Left ventricle myocardium superior (tissue), 1 donor: Measurements from ENCODE around the gene DBET. TPM values are rescaled to one million over a fixed set of nuclear protein-coding genes. Genes with fewer than 3 reads are reported as not detected.
A peak's percentile ranks its signal among the peaks of the same experiment; 100 is the strongest.
"Not testable (repeated sequence)": the region's sequence is repeated elsewhere in the genome, so short reads cannot be mapped to it uniquely, and the experiment has no call there.

Experiments
- ATAC-seq: fragments of 200-7000 bp; cut with Tn5 transposase; one replicate; pipeline ENCODE4 v1.9.1; 2020; ENCODE audit warnings: mild to moderate bottlenecking, moderate library complexity
- DNase-seq: peaks from one replicate; pipeline ENCODE4 v3.0.0-alpha.2; 2020
- intact Hi-C: fragments of 100-400 bp; cut with micrococcal nuclease; formaldehyde crosslinking; loops from one replicate; pipeline ENCODE4 v1.11.0; 2022
- long read RNA-seq: library from polyadenylated mRNA; unstranded; transcript quantifications from one replicate; pipeline ENCODE4 v2.0.0, GENCODE V29; 2021
- total RNA-seq: library from RNA; stranded (reverse); fragmentation: NEBNext Ultra II Directional; extraction: Animal tissue kit (Norgen Biotek cat#: 25700); gene quantifications from one replicate; pipeline ENCODE4 v1.2.1, GENCODE V29; 2021
- donor health status: DM: no; HTN: yes; CAD: no; lungs with severe emphysema.

Gene DBET
- total RNA-seq, result not detected
- long read RNA-seq, result 0 reads

- DNase-seq, ATAC-seq, intact Hi-C loops: not testable (repeated sequence)
These were observed at the start of gene DBET for GRCh38 chr4:190064342-190064741. DBET (plus strand) TSS chr4:190064502.

DNA sequence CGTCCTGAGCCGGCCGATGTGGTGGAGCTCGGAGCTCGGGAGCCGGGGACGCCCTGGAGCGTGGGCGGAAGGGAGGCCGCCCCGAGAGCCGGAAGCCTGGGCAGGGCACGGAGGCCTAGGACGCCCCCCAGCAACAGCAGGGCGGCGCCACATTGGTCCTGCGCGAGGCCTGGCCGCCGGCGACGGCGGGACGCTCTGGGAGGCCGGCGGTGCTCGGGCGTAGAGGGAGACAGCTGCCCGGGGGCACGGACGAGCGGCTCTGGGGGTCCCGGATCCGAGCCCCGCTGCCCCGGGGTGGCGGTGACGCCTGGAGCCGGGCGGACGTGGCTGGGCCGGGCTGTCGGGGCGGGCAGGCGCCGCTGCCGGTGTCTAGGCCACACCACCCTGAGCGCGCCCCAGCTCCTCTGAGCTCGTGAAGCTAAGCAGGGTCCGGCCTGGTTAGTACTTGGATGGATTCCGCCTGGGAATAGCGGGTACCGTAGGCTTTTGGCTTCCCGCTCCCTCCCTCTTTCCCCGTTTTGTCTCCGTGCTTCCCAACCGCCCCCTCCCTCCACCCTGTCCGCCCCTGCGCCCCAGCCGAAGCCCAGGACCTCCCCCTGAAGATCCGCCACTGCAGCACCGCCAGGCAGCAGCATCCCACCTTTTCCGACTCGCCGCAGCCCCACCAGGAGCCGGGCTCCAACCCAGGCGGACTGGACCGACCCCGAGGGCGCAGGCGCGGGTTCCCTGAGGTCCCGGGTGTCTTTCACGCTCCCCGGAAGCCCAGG lies 49.3 kb upstream of the DBET start:
- no peak for ATAC-seq
- DNase-seq, result peak; percentile 30

GRCh38 chr4:190015538-190016368 lies 48.5 kb upstream of the DBET start:
- DNase-seq, result no peak
- intact Hi-C loops, result no loop called here
- ATAC-seq, result no peak

More for the DNA sequence above, 49.3 kb upstream of the DBET start:
- intact Hi-C loops, result no loop called here

- DNase-seq (no peak), ATAC-seq (no peak)
- intact Hi-C loops, result no loop called here
These were observed 47.7 kb upstream of the DBET start for GRCh38 chr4:190016369-190017289.

- intact Hi-C loops, result no loop called here
- no peak for DNase-seq
- ATAC-seq, result no peak
These were observed 46.7 kb upstream of the DBET start for GRCh38 chr4:190017357-190018200.

DNA sequence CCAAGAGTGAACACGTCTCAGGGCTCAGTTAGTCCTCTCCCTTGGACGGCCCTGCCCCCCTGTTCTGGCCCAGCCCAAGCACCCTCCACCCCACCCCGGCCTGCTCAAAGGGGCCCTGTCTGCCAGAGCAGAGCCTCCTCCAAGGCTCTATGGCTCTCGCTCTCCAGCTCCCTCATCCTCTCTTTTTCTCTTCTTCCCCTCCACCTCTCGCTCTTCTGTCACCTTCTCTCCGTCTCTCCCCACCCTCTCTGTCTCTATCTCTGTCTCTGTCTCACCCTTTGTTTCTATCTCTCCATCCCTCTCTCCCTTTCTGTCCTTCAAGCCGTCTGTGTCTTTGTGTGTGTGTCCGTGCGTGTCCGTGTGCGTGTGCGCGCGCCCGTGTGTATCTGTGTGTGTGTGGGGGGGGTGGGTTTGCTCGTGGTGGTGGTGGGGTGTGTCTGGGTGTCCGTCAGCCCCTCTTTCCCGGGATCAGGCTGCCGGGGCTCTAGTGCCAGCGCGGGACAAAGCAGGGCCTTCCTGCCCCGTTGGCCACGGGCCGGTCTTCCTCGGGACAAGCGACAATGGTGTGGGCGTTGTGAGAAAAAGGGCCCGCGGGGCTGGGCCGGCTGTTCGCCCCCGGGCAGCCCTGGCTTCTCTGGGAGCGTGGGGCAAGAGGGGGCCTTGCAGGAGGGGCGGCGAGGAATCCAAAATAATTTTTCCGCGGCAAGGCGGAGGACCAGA lies 45.9 kb upstream of the DBET start:
- intact Hi-C loops, result no loop called here
- ATAC-seq, result no peak
- DNase-seq, result no peak

DNA sequence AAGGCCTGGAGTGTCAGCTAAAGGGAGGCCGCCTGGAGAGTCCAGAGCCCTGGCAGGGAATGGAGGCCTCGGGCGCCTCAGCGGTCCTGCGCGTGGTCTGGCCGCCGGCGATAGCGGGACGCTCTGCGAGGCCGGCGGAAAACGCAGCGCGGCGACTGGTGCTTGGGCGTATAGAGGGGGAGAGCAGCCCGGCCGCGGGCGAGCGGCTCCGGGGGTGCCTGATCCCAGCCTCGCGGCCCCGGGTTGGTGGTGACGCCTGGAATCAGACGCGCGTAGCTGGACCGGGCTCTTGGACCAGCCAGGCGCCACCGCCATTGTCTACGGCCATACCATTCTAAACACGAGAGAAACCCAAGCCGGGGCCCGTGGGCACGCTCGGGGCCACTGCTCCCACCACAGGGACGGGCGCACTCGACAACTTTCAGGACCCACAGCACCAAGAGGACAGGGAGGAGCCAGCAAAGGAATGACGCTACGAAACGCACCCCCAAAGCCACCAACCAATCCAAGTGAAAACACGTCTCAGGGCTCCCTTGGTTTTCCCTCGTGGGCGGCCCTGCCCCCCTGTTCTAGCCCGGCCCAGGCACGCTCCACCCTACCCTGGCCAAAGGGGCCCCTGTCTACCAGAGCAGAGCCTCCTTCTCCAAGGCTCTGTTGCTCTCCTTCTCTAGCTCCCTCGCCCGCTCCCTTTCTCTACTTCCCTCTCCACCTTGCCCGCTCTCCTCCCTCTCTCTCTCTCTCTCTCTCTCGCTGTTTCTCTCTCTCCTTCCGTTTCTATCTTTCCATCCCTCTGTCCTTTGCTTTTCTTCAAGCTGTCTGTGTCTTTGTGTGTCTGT lies 45.1 kb upstream of the DBET start:
- intact Hi-C loops, result no loop called here
- DNase-seq (peak; percentile 28), ATAC-seq (no peak)

DNA sequence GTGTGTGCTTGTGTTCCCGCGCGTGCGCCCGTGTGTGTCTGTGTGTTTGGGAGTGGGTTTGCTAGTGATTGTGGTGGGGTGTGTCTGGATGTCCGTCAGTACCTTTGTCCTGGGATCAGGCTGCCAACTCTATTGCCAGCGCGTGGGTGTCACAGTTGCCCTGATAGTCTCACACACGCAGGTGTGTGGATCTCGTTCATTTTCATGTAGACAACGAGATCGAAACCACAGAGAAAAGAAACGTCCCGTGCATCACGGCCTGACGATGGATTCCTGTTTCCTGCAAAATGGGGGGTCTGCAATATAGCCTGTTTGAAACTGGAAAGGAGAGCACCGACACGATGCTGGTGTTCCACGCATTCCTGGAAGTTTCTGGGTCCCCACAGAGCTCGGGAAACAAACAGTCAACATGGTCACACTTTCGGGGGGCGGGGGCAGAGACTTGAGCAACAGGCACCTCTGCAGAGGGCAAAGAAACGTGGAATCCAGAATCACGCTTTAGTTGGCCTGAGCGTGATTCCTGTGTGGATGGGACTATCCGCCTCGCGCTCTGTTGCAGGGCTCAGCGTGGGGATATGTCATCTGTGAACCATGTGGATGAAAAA lies 44.3 kb upstream of the DBET start:
- DNase-seq, intact Hi-C loops, ATAC-seq: not testable (repeated sequence)

- intact Hi-C loops, result no loop called here
- ATAC-seq (no peak), DNase-seq (peak; percentile 54)
These were observed 43.2 kb upstream of the DBET start for GRCh38 chr4:190020790-190021717.

- DNase-seq, ATAC-seq, intact Hi-C loops: not testable (repeated sequence)
These were observed 42.3 kb upstream of the DBET start for GRCh38 chr4:190021973-190022372.

DNA sequence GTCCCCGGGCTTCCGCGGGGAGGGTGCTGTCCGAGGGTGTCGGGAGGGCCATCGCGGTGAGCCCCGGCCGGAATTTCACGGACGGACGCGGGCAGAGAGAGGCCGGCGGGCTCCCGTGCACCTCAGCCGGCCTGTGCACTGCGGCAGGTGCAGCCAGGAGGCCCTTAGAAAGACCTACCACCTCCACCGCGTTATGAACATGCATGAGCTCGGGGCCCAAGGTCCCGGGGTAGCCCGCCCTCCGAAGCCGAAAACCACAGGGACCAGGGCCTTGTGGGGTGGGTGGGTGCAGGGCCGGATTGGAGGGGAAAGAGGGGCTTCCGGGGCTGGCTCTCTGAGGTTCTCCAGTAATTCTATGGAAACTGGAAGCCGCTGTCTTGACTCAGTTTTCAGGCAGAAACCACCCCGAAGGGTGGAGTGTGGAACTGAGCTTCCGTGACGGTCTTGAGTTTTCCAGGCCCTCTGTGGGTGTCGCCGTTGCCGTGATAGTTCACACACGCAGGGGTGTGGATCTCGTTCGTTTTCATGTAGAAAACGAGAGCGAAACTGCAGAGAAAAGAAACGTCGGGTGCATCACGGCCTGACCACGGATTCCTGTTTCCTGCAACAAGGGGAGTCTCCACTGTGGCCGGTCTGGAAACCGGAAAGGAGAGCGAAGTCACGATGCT lies 41.6 kb upstream of the DBET start:
- DNase-seq, intact Hi-C loops: not testable (repeated sequence)
- ATAC-seq, result peak; percentile 38

DNA sequence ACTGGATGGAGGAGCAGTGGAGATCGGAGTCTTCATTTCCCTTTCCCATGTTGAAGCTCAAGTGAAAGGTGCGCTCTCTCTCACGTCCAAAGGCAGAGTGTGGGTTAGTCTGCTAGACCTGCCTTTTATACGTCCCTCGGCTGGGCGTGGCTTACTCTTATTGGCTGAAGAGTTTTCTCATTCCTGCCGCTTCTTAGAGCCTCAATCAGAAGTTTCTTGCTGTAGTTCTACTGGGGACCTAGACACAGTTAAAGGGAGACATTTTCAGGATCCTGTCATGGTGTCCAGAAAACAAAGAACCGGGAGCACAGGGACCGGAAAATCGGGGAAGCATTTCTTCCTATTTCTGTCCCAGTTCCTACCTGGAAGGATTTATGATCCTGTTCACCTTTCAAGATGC lies 37.1 kb upstream of the DBET start, which contains the start of gene FRG2:
TSS of gene FRG2 (minus strand) at position 101 of the 400 bp plus-strand sequence. CDS start at position 49, 52 bp downstream.
- DNase-seq, ATAC-seq, intact Hi-C loops: not testable (repeated sequence)

DNA sequence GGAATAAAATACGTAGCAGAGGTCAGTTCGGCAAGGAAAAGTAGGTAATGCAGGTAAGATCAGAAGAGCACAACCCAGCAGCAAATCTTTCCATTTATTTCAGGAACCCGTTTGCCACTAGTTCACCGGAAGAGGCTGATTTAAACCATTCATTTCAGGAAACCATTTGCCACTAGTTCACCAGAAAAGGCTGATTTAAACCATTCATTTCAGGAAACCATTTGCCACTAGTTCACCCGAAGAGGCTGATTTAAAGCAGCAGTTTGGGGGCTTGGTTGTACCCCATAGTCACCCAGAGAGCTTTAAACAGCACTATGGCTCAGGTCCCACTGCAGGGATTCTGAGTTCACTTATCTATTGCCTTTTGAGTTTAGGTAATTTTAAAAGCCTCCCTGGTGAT lies 33.0 kb upstream of the DBET start:
- ATAC-seq, DNase-seq, intact Hi-C loops: not testable (repeated sequence)

DNA sequence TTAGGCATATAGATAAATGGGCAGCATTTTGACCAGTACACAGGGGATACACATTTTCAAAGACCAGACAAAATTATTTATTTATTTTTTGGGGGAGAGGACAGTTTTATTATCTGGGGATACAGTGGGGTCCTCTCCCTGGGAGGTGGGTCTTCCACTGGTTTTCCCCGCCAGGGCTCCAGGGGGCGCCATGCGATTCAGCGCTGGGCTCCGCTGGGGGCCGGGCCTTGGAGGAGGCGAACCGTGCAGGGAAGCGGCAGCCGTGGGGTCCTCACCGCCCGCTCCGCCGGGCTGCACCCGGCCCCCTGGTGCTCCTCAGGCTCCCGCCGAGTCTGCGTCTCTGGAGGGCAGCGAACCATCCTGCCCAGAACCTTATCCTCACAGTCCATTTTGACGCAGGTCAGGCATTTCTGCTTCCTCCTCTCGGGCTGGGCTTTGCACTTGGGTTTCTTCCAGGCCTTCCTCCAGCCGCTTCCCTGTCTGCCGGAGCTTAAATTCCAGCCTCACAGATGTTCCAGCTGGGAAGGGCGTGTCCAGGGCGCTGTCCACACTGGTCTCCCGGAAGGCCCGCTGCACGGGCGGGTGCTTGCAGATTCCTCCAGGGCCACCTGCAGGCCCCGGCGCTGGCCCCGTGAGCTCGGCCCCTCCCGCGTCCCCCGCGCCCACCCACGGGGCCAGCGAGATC lies 26.5 kb upstream of the DBET start:
- ATAC-seq, DNase-seq, intact Hi-C loops: not testable (repeated sequence)
